Urothelium cell line (cell line): ENCODE measurements around the gene TMEM89.

Experiments used
- DNase-seq: peaks from one replicate; pipeline ENCODE4 v3.0.0; 2011; ENCODE audit warnings: low spot score, mixed read lengths
- FAIRE-seq: peaks from 2 replicates; lab custom pipeline; 2011; peaks lifted over from hg19 to GRCh38; lab: Jason Lieb, UNC

Gene TMEM89

GRCh38 chr3:48644898-48645760, 23.6 kb upstream of the TMEM89 start:
- FAIRE-seq (no peak), DNase-seq (no peak)

DNA sequence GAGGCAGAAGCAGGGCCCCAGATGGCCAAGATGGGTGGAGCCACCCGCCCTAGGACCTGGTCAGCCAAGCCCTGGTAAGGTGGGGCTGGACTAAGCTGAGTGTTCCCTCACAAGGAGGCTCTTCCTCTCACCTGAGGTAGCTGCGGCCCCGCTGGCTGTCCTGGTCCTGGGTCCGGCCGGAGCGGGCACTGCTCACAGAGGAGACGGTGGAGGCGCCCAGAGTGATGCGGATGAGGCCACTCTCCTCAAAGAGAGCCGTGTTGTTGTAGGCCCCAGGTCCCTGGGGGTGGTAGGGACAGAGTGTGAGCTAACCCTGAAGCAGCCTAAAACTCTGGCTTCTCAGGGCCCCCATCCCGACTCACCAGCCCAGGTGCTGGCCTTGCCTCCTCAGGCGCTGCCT, 21.0 kb upstream of the TMEM89 start:
- DNase-seq (no peak), FAIRE-seq (no peak)

DNA sequence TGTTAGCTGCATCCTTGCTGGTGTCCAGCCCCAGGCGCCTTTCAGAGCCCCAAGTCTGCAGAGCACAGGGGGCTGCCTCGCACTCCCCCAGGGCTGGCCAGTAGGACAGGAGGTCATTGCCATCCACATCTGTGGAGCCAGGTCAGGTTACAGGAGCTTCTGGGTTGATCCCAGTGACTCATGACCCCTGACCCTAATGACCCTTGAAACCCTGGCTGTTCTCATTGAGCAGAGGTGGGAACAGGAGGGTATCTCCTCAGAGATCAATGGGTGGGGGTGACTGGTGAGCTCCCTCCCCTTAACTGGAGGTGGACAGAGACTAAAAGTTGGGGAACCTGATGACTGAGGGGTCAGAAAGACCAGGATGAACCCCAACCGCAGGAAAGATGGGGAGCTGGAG, 19.8 kb upstream of the TMEM89 start:
- FAIRE-seq = no peak
- no peak for DNase-seq

- FAIRE-seq (no peak), DNase-seq (no peak)
These were observed 18.5 kb upstream of the TMEM89 start for GRCh38 chr3:48639944-48640606.

DNA sequence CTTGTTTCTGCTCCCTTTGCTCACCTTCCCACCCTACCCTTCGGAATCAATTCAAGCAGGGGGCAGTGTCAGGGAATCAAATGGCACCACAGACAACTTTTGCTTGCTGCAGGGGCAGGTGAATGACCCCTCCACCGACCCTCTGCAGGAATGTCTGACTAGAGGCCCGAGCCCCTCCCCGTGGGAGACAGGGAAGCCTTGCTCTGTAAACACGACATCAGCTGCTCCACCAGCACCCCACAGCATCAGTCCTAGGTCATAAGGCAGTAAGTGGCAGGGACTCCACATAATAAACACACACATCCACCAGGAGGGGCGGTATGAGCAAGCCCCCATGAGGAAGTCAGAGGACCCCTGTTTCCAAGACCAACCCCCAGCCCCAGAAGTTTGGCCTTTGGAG, 15.7 kb upstream of the TMEM89 start:
- FAIRE-seq = no peak
- DNase-seq = no peak

DNA sequence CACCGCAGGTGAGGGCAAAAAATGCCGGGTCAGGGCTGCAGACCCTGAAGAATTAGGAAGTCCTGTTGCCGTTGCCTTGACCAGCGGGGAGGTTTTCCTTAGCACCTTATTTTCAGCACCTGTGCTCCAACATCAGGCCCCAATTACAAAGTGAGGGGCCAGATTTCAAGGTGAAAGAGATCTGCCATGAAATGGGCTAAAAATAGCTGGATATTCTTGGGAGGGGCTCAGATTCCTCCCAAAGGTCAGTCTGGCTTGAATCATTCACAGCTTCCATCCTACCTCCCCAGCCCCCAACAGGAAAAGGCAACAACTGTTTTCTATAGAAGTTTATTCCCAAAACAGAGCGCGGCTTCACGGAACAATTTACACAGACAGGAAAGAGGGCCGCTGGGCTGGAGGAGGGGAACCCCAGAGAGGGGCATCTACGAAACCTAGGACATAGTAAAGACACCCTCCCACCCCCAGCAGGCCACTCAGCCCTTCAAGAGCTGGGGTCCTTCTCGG, 14.6 kb upstream of the TMEM89 start:
- no peak for DNase-seq
- FAIRE-seq = no peak

DNA sequence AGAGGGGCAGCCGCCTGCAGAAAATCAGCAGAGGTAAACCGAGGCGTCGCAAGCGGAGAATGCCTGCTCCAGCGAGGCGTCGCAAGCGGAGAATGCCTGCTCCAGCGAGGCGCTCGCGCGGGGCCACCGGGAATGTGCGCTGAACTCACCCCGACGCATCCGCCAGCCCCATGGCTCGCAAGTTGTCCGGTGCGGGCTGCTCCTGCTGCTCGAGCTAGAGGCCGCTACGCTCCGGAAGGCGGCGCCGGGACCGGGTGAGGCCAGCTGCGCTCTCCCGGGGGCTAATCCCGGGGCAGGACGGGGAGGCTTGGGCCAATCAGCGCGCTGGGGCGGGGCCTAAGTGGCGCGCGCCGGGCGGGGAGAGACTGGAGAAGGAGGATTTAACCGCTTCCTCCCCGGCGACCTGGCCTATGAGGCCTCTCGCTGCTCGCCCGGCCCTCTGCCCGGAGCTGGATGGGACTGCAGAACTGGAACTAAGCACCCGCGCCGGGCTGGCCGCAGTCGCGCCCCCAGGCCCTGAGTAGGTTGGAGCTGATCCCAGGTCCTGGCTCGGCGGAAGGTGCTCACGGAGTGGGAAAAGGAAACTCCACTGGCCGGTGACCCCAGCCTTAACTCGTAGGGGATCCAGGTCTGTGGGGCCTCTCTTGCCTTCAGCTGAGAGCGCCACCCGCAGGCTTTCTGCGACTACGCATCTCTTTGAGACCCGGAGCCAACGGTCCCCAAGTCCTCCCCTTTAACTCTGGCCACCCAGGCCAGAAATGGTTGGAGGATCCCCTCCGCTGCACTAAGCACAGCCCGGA, 13.9 kb upstream of the TMEM89 start, which contains the start of gene SLC26A6:
Gene SLC26A6 (minus strand): TSS at position 240 of the 800 bp plus-strand sequence. CDS start 68 bp downstream, at position 172.
- DNase-seq = peak; percentile 99
- FAIRE-seq = peak; percentile 89

GRCh38 chr3:48634661-48635221, 13.2 kb upstream of the TMEM89 start:
- FAIRE-seq (no peak), DNase-seq (peak; percentile 82)

GRCh38 chr3:48633743-48634142, 12.2 kb upstream of the TMEM89 start:
- DNase-seq (no peak), FAIRE-seq (no peak)

DNA sequence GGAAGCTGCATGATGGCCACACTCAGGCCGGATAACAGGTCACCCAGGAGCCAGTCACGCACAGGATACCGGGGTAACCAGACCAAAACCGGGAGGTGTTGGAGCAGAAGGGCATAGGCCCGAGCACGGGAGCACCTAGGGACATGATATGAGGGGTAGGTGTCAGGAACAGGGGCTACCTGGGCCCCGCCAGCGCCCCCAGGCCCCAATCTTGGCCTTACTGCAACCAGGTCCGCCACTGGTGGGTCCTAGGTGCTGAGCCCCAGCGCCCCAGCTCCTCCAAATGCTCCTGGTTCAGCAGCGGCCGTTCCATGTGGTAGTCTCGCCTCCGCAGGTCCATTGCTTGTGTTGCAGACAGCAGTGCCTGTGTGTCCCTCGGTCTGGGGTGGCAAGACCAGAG, 11.7 kb upstream of the TMEM89 start:
- DNase-seq = no peak
- FAIRE-seq = no peak

DNA sequence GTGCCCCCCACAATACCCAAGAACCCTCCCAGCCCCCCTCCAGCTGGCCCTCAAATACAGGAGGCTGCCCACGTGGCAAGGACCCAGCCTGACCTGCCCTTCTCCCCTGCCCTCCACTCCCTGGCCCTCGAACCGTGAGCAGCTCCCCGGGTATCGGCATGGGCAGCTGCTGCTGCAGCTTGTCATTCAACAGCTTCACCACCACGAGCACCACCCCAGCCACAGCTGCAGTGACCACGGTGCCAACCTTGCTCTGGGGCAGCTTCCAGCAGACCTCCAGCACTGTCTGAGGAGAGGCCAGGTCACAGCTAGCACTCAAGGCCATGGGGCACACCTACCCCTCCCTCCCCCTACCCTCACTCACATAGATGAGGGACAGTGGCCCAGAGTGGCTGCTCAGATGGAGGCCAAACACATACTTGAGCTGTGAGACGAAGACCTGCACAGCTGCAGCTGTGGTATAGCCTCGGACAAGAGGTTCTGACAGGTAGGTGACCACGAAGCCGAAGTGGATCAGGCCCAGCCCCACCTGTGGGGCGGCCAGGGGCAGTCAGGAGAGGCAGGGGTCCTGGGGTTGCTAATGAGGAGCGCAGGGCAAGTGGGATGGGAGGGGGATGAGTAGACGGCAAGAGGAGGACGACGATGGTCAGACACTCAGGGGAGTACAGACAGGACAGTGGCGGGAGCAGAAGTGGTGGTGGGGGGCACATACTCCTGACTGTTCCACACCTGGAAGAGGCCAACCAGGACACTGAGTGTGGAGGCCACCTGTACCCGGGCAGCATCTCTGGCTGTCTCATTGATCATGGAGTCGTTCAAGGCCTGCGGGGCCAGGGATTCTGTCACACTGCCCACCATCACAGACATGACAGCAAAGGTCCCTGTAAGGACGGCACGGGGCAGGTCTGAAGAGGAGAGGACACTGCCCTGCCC, 10.2 kb upstream of the TMEM89 start:
- no peak for FAIRE-seq
- DNase-seq = no peak

- no peak for FAIRE-seq
- DNase-seq = no peak
These were observed 9.3 kb upstream of the TMEM89 start for GRCh38 chr3:48630833-48631232.

- DNase-seq (no peak), FAIRE-seq (no peak)
These were observed 8.8 kb upstream of the TMEM89 start for GRCh38 chr3:48630407-48630806.

- FAIRE-seq = no peak
- DNase-seq = no peak
These were observed 8.3 kb upstream of the TMEM89 start for GRCh38 chr3:48629894-48630293.

DNA sequence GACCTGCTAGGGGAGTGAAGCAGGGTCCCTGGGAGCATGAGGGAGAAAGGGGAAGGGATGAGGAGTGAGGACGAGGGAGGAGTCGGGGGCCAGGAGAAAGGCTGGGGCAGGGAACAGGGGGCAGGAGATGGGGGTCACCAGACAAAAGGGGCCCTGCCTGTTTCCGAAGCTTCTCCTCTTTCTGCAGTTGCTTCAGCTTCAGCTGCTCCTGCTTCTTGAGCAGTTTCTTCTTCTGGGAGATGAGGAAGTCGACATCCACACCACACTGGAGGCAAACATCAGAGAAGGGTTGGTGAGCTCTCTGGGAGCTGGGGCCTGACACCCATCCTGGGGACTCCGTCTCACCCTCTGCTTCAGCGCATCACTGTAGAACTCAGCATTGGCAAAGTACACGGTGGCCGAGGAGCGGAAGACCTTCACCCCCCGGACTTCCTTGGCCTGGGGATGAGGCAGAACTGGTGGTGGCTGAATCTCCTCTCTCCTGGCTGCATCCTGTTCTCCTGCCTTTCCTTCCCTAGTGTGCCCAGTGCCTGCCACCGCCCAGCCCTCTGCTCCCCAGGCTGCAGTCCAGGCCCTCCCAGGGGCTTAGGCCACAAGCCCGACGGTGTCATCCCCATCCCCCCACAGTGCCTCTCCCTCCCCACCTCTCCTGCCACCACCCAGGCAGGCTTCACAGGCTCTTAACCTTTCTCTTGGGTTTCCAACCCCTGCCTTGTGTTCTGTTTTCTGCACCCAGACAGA, 6.9 kb upstream of the TMEM89 start:
- no peak for FAIRE-seq
- DNase-seq = no peak

DNA sequence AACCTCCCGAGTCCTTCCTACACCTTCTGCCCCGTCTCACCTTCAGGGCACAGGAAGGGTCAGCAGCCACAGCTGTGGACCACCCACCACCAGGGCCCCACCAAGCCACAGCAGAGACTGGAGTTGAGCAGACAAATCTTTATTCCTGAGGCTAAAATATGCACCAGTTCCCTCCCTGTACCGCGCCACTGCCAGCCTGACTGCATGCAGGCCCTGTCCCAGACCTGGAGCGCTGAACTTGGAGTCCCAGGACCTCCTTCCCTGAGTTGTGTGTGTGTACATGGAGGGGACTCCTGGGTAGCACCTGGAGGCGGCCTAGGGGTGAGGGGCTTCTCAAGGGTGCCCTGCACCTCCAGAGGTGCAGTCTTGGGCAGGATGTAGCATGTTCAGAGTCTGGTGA, 4.0 kb upstream of the TMEM89 start:
- FAIRE-seq (no peak), DNase-seq (no peak)

DNA sequence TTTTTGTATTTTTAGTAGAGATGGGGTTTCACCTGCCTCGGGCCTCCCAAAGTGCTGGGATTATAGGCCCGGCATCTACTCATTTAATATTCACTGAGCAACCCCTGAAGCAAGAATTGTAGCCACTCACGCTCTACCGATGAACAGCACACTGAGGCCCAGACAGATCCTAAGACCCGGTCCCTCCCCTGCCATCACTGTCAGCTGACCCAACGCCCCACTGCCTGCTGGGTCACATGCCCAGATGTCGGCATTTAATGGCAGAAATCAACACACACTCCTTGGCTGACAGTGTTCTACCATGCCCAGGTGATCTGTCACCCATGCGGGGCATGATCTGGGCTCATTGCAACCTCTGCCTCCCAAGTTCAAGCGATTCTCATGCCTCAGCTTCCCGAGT, 3.2 kb upstream of the TMEM89 start:
- FAIRE-seq (no peak), DNase-seq (no peak)

GRCh38 chr3:48623851-48624547, 2.4 kb upstream of the TMEM89 start:
- FAIRE-seq (no peak), DNase-seq (no peak)
